GM21390 (cell line): Measurements from ENCODE around the gene MBOAT2.
"Not testable (repeated sequence)": the region's sequence is repeated elsewhere in the genome, so short reads cannot be mapped to it uniquely, and the experiment has no call there.

ENCODE experiments used
- ATAC-seq: cut with Tn5 transposase; IDR thresholded peaks from one replicate; pipeline ENCODE4 v1.9.1; 2021; ENCODE audit not compliant: unreplicated experiment

The MBOAT2 gene

DNA sequence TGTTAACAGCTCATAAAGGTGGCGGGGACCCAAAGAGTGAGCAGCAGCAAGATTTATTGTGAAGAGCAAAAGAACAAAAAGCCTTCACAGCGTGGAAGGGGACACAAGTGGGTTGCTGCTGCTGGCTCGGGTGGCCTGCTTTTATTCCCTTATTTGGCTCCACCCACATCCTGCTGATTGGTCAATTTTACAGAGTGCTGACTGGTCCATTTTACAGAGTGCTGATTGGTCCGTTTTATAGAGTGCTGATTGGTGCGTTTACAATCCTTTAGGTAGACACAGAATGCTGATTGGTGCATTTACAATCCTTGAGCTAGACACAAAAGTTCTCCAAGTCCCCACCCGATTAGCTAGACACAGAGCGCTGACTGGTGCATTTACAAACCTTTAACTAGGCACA is 100.7 kb downstream of the MBOAT2 start:
- not testable (repeated sequence) for ATAC-seq

DNA sequence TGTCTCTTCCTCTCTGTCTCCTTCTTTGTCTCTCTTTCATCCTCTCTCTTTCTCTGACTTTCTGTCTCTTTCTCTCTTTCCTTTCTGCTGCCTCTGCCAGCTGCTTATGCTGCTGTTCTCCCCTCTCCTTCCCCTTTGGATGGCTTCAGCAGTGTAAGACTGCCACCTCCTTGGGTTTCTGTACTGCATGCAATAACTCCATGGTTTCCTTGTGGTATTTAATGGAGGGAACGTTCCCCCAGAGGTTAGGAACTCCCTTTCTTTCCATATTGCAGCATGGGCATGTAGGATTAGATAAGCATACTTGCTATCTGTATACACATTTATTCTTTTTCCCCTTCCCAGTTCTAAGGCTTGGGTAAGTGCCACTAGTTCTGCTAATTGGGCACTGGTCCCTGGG is 106.3 kb downstream of the MBOAT2 start:
- ATAC-seq, result not testable (repeated sequence)

DNA sequence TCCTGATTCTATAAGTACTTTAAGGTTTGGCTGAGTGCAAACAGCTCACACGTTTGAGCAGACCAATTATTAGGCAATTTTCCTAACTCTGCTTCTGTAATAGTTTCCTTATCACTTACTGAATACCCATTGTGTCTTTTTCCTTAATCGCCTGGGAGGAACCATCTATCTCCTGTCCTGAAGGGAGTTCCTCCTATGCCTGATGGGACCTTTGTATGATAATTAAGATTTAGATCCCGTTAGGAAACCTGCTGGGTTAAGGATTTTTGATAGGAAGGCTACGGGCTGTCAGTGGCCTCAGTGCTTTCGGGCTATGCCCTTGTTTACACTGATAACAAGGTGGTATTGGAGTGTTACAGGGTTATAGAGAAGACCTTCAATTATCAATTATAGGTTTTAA is 106.8 kb downstream of the MBOAT2 start:
- not testable (repeated sequence) for ATAC-seq

DNA sequence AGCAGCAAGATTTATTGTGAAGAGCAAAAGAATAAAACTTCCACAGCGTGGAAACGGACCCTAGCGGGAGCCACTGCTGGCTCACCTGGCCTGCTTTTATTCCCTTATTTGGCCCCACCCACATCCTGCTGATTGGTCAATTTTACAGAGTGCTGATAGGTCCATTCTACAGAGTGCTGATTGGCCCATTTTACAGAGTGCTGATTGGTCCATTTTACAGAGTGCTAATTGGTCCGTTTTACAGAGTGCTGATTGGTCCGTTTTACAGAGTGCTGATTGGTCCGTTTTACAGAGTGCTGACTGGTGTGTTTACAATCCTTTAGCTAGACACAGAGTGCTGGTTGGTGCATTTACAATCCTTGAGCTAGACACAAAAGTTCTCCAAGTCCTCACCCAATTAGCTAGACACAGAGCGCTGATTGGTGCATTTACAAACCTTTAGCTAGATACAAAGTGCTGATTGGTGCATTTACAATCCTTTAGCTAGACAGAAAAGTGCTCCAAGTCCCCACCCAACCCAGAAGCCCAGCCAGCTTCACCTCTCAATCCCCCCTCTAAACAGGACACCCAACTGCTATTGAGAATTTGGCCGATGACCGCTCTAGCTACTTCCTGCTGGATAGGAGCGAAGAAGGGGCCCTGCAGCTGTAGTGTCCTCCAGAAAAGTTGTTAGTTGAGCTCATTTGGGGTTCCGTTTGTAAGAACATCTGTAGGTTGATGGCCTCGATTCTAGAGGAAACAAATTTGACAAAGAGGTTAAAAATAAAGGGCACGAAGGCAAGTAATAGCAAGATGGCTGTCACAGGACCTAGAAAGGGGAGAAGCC is 108.2 kb downstream of the MBOAT2 start:
- not testable (repeated sequence) for ATAC-seq

DNA sequence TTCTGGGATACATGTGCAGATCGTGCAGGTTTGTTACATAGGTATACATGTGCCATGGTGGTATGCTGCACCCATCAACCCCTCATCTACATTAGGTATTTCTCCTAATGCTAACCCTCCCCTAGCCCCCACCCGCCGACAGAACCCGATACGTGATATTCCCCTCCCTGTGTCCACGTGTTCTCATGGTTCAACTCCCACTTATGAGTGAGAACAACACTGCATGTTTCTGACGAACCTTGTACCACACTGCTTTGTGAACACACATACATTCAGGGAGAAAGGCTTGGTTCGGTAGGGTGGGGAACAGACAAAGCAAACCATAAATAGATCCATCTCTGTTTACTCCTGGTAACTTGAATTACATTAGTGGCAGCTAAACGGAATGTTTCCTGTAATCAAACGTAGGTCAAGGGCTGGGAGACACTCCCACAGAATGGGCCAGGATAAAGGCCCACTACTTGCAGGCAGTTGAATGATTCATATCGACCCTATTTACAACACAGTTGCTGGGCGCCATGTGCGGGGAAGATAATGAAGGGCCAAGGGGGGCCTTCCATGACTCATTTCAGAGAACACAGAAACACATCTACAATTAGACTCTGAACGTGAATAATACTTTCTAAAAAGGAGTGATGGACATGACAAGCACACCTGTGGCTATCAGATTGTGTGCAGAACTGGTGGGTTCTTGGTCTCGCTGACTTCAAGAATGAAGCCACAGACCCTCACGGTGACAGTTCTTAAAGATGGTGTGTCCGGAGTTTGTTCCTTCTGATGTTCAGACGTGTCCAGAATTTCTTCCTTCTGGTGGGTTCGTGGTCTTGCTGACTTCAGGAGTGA is 109.3 kb downstream of the MBOAT2 start:
- no peak for ATAC-seq

DNA sequence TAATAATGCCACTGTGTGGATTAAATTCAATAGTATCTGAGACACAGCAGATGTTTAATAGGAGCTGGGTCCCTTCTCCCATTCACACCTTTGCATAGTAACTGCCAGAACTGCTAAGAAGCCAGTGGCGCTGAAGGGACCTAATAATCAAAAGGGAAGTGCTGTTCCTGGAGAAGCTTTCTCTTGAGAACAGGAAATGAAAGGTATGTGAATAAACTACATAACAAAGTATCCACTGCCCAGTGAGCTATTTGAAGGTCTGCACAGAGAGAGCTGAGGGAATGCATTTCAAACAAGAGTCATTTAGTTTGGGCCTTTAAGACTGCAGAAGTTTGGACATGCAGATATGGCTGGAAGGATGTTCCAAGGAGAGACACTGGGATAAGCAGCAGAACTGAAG is 110.0 kb downstream of the MBOAT2 start:
- no peak for ATAC-seq

DNA sequence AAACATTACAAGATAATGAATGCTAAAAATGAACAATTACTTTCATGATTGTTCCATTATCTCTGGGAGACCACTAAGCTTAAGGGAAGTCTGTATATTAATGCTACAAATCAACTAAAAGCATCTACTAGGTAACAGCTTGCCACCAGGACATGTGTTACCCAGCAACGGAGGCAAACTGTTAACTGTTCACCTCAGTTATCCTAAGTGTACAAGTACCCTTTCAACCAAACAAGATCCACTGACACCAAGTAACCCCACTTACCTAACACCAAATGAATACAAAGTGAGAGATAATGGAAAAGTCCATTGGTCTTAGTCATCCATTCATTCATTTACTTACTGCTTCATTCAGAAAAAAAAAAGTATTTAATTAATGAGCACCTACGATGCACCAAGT is 111.4 kb downstream of the MBOAT2 start:
- ATAC-seq, result no peak

DNA sequence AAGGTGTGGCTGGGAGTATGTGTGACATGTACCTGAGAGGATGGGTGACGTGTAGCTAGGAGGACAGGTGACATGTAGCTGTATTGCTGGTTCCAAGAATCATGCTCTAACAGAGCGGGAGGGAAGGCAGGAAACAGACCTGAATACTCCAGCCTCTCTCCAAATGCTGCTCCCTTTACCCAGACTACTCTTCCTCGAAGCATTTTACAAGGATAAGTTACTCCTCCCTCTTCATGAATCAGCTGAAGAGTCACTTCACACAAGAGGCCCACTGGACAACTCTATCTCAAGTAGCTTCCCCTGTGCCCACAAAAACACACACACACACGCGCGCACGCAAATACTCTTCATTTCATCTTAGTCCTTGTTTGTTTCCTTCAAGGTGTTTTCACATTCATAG is 113.5 kb downstream of the MBOAT2 start:
- no peak for ATAC-seq

DNA sequence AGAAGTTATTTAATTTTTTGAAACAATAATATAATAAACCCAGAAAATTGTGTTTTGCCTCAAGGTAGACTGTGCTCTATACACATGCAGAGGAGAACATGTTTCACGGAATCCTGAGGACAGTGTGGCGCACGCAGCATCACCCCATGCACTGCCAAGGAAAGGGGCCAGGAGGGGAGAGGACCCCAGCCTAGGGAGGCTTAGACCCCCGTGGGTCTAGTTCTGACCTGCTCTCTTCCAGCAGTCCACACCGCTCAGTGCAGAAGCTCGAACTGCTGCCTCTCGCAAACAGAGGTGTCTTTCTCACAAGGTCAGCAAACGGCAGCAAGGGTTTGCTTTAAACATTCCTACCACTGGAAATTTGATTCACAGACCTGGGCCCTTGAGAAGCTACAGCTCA is 114.5 kb downstream of the MBOAT2 start:
- no peak for ATAC-seq

DNA sequence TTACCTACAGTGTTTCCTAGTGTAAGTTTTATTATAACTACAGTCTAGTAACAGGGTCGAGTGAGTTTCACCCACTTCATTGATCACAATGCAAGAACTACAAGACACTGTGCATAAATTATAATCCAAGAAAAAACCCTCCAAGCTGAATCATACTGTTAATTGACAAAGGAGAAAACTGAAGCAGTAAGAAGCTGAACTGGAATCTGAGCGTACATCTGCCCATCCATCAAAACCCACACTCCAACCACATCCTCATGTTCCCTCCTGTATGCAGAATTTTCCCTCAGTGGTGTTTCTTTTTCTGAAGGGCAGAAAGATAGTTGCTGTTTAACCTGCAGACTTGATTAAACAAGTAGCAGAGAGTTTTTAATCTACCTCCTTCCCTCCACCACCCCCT is 116.6 kb downstream of the MBOAT2 start:
- ATAC-seq, result no peak

DNA sequence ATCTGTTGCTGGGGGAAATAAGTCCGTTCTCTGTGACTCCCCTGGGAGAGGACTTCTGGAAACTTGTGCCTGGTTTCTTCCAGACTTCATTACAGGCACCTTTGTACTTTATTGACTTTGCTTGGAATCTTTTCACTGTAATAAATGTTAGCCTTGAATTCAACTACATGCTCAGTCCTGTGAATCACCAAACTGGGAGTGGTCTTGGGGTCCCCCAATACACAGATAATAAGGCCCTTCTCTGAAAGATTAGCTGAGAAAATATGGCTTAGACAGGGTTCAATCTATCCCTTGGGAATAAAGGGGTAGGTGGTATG is 117.3 kb downstream of the MBOAT2 start:
- ATAC-seq, result no peak

DNA sequence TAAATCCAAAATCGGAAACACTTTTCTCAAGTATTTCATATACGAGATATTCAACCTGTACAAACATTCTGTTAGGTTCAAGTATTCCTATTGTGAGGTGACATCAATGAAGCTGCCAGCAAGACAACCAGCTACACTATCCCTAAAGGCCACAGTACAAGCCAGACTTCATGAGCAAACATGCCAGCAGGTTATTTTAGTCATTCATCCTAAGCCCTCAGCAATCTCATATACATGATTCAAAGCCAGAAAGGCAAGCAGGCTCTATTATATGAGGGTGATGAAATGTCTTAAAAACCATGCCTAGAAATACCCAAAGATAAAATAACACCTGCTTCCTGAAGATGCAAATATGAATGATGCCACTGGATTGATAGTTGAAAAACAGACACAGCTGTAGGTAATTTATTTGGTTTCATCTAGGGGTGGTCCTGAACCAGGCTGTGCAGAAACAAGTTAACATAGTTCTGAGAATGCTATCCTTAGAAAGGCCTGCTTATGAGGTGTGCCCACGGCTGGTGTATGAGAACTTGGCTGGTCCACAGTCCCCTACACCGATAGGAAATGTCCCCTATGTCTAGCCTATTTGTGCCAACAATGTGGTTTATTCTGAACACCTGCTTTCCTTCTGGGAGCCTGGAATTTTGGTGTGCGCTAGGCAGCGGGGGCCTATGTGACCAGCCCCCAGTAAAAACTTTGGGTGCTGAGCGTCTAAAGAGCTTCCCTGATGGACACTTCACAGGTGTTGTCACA is 117.9 kb downstream of the MBOAT2 start:
- ATAC-seq, result no peak

DNA sequence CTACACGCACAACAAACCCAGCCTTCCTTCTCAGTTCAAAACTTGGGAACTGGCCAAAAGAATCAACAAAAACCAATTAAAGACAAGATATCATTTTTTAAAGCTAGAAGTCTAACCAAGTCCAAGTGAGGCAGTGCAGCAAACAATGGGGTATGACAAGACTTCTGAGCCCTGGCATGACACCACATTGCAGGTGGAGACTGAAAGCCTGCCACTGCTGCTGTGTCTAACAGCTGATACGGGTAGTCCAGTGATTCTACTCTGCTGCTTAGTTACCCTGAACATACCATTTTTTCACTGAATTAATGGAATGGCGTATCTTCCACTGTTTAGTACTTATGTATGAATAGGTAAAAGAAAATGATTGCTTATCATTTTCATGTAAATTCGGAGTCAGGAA is 118.7 kb downstream of the MBOAT2 start:
- no peak for ATAC-seq

DNA sequence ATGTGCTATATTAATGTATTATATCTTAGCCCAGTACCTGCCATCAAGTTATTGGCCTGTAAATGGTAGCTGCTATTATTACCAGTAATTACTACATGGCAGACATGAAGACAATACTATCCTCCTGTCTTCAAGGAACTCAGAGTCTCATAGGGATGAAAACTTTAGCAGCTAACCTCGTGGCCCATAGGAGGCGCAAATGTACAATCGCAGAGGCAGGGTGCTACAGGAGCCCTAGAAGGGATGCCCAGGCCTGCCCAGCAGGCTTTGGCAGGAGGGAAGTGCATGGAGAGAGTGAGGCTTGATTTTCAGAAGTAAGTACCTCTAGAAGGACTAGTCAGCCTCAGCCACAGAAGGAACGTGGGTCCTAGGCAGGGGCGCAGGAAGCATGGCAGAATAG is 121.4 kb downstream of the MBOAT2 start:
- ATAC-seq, result no peak

DNA sequence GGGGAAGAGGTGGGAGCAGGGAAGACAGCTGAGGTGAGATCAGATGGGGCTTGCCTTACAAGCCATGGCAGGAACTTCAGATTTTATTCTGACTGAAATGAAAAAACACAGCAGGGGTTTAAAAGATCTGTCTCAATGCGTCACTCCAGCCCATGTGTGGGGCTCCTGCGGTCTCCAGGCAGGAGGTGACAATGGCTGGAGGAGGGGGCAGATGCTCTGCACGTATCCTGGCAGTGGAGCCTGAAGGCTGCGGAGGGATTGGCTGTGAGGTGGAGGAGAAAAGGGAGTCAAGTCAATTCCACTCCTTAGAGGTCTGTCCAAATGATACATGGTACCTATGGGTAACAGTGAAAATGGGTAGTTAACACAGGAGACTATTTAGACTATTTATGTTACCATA is 125.6 kb downstream of the MBOAT2 start:
- ATAC-seq, result no peak

DNA sequence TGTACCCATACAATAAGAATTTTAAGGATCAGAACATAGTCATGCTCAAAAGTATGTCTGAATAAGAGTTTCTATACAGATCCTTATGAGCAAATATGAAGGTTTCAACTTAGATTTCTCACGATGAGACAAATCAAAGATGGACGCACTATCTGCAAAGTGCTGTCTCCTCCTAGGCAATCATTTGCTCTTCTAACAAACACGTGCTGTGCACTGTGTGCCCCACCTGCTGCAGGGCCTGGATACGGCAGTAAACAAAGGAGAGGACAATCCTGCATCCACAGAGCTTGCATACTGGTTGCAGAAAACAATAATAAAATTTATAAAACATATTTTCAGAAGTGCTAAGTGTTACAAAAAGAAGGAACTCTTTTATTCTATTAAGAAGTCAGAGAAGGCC is 126.2 kb downstream of the MBOAT2 start:
- no peak for ATAC-seq

DNA sequence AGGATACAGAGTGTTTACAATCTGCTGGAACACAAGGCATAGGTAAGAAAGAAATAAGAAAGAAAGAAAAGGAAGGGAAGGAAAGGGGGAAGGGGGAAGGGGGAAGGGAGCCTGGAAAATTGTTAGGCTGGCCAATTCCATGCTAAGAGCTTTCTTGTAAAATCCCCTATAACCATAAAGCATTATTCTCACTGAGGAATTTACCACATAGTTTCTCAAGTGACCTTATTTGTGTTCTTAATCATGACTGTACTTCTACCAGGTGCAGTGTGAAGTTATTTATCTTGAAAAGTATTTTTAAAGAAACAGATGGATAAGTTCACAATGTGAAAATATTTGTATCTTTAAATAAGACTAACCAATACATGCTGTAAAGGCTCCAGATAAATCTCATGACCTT is 126.9 kb downstream of the MBOAT2 start:
- ATAC-seq, result no peak

DNA sequence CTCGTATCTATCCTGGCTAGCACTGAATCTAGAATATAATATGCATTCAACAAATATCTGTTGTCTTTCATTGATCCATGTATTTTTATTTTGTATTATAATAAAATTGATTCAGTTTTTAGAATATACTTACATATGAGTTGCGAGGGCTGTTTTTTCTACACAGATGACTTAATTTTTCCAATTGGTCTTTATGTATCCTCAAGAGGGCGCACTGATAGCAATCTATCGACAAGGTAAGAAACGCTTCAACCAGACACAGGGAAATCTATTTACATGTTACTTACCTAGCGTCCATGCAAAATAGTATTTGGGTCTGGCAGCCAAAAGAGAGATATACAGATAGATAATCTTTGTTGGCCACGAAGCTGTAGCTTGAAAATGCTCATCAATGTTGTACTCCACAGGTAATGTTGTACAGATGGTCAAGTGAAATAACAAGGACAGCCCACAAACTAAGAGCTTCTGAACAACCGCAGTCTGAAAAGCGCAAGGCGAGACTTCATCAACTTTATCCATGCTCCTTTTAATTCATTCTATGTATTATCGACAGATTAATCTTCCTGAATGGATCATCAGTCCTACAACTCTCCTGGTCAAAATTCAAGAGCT is 130.6 kb downstream of the MBOAT2 start:
- ATAC-seq, result no peak

DNA sequence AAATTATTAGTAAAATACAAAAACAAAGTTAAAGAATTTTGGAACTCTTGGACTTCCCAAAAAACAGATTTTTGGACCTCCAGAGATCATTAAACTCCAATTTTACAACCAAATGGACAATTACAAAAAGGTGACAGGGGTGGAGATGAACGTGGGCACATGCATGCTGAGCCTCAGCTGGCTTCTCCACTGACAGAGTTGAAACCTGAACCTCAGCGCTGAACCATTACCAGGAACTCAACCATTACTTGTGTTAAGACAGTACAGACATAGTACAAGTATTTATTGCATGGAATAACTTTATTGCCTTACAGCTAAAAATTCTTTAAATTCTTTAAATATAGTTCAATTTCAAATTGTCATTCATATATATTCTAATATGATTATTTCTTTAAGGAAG is 133.0 kb downstream of the MBOAT2 start:
- no peak for ATAC-seq

DNA sequence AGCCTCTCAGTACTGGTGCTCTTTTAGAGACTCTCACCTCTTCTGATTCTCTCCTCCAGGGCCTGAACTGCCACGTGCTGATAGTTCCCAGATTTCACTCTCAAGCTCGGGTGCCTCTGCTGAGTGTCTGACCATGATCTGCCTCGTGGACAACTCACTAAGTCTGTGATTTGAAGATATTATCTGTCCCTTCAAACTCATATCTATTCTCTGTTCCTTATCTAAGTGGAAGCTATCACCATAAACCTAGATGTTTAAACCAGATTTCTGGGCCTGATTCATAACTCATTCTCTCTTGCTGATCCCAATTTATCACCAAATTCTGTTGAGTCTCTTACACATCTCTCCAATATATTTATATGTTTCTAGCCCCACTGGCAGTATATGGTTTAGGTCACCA is 136.1 kb downstream of the MBOAT2 start:
- ATAC-seq, result no peak

DNA sequence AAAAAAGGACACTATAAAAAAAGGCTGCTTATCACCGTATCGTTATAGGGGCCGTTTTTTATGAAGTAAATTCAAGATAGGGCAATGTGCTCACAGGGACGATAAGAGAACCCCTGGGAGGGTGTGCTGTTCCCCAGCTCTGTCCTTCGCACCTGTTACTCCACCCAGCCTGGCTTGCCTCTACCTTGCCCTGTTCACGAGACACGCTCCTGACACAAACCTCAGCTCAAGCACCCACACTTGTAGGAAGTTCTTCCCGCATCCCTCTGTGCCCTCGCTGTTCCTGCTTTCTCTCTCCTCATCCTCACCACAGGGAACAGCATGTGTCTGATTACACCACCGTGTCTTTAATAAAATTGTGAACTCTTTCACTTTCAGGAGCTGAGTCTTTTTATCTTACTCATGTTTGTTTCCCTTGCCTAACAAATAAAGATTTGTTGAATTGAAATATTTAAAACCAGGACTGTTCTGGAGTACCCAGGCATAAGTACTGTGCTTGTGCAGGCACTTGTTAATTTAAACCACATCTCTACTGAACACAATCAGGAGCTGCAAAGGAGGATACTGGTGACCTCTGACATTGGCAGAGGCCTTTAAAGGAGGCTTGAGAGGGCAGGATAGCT is 140.0 kb downstream of the MBOAT2 start:
- no peak for ATAC-seq
